ENCODE results near the gene ZNRD2.
A peak's percentile ranks its signal among the peaks of the same experiment; 100 is the strongest.
"Not testable (repeated sequence)": the region's sequence is repeated elsewhere in the genome, so short reads cannot be mapped to it uniquely, and the experiment has no call there.

ZNRD2 gene

GRCh38 chr11:65557280-65558001, 12.8 kb upstream of the ZNRD2 start:
- DNase-seq: no peak

GRCh38 chr11:65558002-65558929, 12.0 kb upstream of the ZNRD2 start, which contains the start of gene LTBP3:
Gene LTBP3, minus strand, starts transcription at chr11:65558359. Its CDS starts 400 bp downstream, at chr11:65557959.
- DNase-seq: no peak

GRCh38 chr11:65558930-65559509, 11.3 kb upstream of the ZNRD2 start:
- DNase-seq: no peak

- no peak for DNase-seq
Observed at GRCh38 chr11:65559535-65559934, 10.7 kb upstream of the ZNRD2 start.

GRCh38 chr11:65559951-65560537, 10.2 kb upstream of the ZNRD2 start:
- no peak for DNase-seq

- no peak for DNase-seq
Observed at GRCh38 chr11:65560555-65561418, 9.5 kb upstream of the ZNRD2 start.

- DNase-seq: no peak
Observed at GRCh38 chr11:65562020-65562419, 8.3 kb upstream of the ZNRD2 start.

GRCh38 chr11:65562788-65563187, 7.5 kb upstream of the ZNRD2 start:
- no peak for DNase-seq

GRCh38 chr11:65563601-65564000, 6.7 kb upstream of the ZNRD2 start:
- DNase-seq: no peak

- DNase-seq: not testable (repeated sequence)
Observed at GRCh38 chr11:65564879-65565559, 5.3 kb upstream of the ZNRD2 start.

- peak; percentile 75 for DNase-seq
Observed at GRCh38 chr11:65565624-65566453, 4.4 kb upstream of the ZNRD2 start.

GRCh38 chr11:65569164-65569972, 909 bp upstream of the ZNRD2 start:
- DNase-seq: no peak

- no peak for DNase-seq
Observed at GRCh38 chr11:65571420-65571819, 1.1 kb downstream of the ZNRD2 start.

GRCh38 chr11:65571940-65572339, 1.7 kb downstream of the ZNRD2 start:
- no peak for DNase-seq

GRCh38 chr11:65572356-65573051, 2.2 kb downstream of the ZNRD2 start, which contains the start of gene FAM89B:
Gene FAM89B, plus strand, starts transcription at chr11:65572538. Its CDS starts 132 bp downstream, at chr11:65572670.
- DNase-seq: peak; percentile 89

GRCh38 chr11:65573391-65574079, 3.3 kb downstream of the ZNRD2 start:
- DNase-seq: no peak

- DNase-seq: peak; percentile 95
Observed at GRCh38 chr11:65574109-65574810, 4.0 kb downstream of the ZNRD2 start.

Data from CD4-positive, alpha-beta T cell treated with Interleukin-15 for 1 hour (primary cell).